IPS-NIHi7 (cell line): ENCODE measurements around the gene PAK5.

Experiments used
- DNase-seq: peaks from one replicate; pipeline ENCODE4 v3.0.0; 2012; ENCODE audit warnings: mixed read lengths; ENCODE audit errors: extremely low spot score

Gene PAK5

DNA sequence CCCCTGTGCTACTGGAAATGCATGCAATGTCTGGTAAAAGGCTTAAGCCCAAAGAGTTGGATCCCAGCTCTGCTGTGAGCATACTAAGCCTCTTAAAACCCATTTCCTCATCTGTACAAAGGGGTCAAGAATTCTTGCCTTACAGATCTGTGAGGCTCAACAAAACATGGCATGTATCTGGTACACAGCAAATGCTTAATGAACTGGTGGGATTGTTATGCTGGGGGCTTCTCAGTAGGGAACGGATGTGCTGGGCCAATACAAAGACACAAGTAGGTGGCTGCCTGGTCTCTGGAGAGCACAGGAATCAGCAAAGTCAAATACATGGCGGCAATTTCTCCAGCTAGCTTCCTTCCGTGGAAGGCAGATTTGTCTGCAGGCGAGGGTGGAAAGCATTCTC, 262.2 kb downstream of the PAK5 start:
- DNase-seq = peak; percentile 30

DNA sequence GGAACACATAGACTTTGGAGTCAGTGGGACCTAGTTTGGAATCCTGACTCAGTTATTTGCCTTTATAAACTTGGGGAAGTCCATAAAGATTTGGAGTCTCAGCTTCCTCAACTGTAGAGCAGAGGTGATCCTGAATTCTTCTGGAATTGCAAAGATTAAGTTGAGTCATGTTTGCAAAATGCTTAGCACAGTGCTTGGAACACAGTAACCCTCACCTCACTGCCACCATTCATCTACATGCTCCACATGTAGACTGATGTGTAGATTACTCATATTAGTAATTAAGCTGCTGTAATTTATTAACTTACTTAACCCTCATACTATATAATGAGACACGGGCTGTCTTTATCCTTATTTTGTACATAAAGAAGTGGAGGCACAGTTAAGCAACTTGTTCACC, 263.0 kb downstream of the PAK5 start:
- no peak for DNase-seq

GRCh38 chr20:9574776-9575175, 264.1 kb downstream of the PAK5 start:
- no peak for DNase-seq

DNA sequence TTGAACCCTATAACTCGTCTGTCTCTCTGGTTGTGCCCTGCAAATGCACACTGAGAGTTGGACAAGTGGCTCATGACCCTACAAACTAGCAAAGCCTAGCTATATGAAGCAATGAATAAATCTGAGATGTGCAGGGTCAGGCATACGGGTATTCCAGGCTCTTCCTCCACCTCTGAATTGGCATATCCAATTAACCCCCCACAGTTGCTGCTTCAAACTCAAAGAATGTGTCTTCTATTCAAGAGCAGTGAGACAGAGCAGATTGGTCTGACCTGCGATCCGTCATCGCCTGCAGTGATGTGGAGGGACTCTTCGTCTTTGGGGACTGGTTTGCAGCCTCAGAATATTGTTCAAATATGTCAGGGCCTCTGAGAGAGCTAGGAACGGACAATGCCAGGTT, 264.7 kb downstream of the PAK5 start:
- DNase-seq = peak; percentile 31

- DNase-seq = no peak
Observed at GRCh38 chr20:9573335-9574151, 265.3 kb downstream of the PAK5 start.

DNA sequence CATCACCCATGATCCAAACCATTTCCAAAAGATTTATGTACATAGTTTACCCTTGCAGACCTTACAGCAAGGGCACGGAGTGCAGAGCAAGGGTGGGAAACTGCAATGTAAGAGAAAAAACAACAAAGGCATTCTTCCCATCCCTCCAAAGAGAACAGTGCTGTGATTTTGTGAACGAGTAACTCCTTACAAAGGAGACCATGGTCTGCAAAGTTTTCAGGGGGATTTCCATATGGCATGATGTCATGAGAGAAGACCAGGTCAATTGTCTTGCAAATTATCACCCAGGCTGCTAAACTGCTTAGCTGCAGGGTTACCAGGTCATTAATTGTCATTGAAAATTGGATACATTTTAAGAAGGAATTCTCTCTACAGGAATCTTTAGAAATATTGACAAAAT, 266.2 kb downstream of the PAK5 start:
- DNase-seq = peak; percentile 78

DNA sequence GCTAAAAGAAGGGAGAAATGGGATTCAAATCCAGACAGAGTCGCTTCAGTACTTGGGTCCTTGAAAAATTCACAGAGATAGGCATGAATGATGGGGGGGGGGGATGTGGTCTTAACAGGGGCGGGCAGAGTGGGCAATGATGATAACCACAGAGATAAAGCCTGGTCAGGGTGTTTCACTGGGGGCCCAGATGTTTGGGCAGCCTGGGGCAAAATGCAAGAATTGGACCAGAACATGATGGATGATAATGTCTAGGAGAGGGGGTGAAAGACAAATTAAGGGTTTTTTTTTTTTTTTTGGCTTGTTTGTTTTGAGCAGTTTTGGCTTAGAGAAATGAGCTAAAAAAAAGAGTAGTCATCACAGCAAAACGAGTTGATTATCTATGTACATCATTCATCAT, 267.1 kb downstream of the PAK5 start:
- DNase-seq = no peak

- no peak for DNase-seq
Observed at GRCh38 chr20:9570612-9571011, 268.3 kb downstream of the PAK5 start.

DNA sequence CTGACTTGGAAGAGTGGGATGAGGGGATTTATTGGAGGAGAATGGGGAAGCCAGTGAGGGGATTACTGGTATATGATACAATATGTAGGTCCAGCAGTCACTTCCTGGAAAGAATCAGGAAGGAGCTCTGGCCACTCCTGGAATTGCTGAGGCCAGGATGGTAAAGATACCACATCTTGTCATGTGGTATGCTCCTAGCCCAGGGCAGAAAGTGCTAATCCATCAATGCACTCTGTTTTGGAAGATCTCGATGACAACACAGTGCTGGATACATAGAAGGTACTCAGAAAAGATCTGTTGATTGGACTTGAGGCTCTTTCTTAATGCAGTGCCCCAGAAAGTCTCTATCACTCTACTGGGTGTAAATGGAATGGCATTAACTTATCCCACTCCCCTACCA, 271.9 kb downstream of the PAK5 start:
- DNase-seq = no peak

- no peak for DNase-seq
Observed at GRCh38 chr20:9565910-9566550, 272.8 kb downstream of the PAK5 start.

DNA sequence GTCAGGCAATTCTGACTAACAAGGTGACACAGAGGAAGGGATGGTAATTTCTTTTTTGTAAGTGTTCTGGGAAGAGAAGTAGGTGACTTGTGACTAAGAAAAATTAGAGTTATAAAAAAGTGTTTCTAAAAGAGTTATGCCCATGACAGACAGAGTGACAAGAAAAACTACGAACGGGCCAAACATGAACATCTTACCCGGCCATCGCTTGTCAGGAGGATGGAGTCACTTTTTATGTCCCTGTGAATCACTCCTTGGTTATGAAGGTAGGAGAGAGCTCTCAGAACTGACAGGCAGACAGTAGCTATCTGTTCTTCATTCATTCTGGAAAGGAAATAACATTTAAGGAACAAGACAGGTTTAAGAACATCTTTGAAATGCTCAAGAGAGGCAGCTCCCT, 281.5 kb downstream of the PAK5 start:
- no peak for DNase-seq

DNA sequence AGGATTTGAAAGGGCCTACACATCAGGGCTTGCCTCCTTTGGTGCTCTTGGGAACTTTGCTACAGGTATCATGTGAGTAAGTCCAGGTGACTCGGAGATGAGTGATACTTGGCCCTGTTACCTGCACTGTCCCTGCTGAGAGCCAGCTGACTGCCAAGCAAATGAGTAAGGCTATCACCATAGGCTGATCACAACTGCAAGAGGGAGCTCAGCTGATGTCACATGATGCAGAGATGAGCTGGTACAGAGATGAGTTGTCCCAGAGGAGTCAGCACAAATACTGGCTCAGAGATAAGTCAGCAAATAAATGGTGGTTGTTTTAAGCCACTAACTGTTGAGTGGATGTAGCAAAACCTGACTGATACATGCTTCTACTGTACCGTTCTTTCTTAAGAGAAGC, 283.1 kb downstream of the PAK5 start:
- no peak for DNase-seq

GRCh38 chr20:9551808-9552550, 286.9 kb downstream of the PAK5 start:
- no peak for DNase-seq

DNA sequence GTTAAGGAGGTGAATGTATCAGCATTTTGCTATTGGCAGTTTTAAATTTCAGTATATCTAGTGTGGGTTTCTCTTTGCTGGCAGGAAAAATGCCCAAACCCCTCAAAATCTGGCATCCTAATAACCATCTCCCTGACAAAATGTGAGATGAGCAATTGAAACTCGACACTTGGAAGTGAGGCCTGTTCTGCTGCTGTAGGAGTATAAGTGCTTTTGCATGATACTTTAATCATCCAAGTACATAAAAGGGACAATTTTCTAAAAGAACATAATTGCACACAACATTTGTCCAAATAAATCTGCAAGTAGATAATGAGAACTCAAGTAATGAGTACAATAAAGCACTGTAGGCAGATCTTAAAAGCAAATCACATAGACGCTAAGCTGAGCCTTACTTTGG, 288.0 kb downstream of the PAK5 start:
- DNase-seq = no peak

DNA sequence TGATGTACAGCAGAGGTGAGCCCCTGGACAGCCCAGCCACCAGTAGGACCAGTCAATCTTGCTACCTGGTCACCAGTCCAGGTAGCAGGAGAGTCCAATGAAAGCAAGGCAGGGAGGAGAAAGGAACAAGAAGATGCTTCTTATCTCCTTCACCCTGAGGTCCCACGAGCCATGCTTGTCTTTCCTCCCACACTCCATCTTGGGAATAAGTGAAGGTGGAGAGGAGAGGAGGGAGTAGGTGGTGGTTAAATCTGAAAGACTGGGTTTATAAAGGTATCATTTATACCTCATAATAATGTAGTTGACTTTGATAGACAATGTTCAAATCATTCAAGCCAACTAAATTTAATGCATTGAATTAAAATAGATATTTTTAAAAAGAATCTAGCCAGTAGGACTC, 288.6 kb downstream of the PAK5 start:
- no peak for DNase-seq

DNA sequence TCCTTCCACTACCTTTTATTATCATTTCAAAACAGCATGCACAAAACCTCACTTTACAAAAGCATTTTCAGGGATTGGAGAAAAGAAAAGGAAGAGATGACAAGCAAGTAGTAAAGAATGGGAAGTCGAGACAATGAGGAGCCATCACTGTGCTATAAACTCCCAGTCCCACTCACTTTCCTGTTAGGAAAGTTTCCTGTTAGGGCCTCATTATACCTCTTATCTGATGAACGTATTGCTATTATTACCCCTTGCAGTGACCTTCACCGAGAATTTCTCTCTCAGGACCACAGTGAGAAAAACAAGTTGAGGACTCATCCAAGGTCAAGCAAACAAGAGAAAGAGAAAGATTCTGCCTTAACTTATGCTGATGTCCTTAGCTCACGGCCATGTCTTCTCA, 295.7 kb downstream of the PAK5 start:
- DNase-seq = no peak

- no peak for DNase-seq
Observed at GRCh38 chr20:9535449-9535848, 303.4 kb downstream of the PAK5 start.

GRCh38 chr20:9534025-9534424, 304.9 kb downstream of the PAK5 start:
- DNase-seq = no peak

GRCh38 chr20:9532069-9532838, 306.6 kb downstream of the PAK5 start:
- no peak for DNase-seq

- no peak for DNase-seq
Observed at GRCh38 chr20:9531581-9531980, 307.3 kb downstream of the PAK5 start.

DNA sequence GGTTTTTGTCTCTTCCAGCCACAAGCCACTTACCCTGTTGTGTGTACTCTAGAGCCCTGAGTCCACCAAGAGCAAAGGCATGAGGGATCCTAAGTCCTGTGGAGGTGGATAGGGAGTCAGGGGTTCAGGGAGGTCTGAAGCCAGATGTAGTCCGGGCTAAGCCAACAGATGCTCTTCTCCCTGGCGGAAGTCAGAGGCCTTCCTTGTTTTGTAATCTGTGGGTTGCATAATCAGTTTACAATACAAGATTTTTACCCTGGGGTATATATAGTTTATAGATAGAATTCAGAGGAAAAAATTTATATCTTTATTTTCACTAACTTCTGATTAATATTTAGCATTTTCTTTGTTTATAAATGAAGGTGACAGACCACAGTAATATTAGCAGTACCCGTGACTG, 315.2 kb downstream of the PAK5 start:
- DNase-seq = no peak

- no peak for DNase-seq
Observed at GRCh38 chr20:9520086-9520485, 318.8 kb downstream of the PAK5 start.
